ENCODE data around the gene AARS2. TPM values are rescaled to one million over a fixed set of nuclear protein-coding genes. Genes with fewer than 3 reads are reported as not detected.

AARS2 gene
- total RNA-seq, 2 donors from 2014 or later, result 9.6 to 17.8 TPM

GRCh38 chr6:44309631-44310030 is 3.5 kb downstream of the AARS2 start:
- peaks cover 17 to 22% of the 10 kb centered on the region in 2 donors for H3K36me3 ChIP-seq (replicated peaks in 1 of 2; ENCODE audit: insufficient read depth in 1 of 2, low read depth in 2 of 2)
- no peaks in the 10 kb centered on the region for H3K27me3 ChIP-seq
- H3K9me3 ChIP-seq, result no peaks in the 10 kb centered on the region
- H3K4me1 ChIP-seq, result peaks cover 10% of the 10 kb centered on the region
- intact Hi-C loops (cut with DNase I), result no loop called here
- DNase-seq (no peak), ATAC-seq (no peak)
- no peak overlapping the region for H3K27ac ChIP-seq
- H3K4me3 ChIP-seq, result no peak overlapping the region
- no peak for TF ChIP-seq POLR2A (IDR thresholded peaks at IDR 0.05)
- TF ChIP-seq CTCF (IDR thresholded peaks at IDR 0.05), result no peak

- H3K27me3 ChIP-seq, result no peaks in the 10 kb centered on the region
- H3K4me1 ChIP-seq, result peaks cover 10% of the 10 kb centered on the region
- DNase-seq (no peak), ATAC-seq (no peak)
- intact Hi-C loops (cut with DNase I), result no loop called here
- H3K9me3 ChIP-seq, result no peaks in the 10 kb centered on the region
- H3K27ac ChIP-seq, result no peak overlapping the region
- 87% methylated on average over 2 of the region's 2 CpGs; no CpG with 5 or more reads in 1 of the 2 donors for WGBS, 2 donors
- H3K36me3 ChIP-seq (replicated peaks in 1 of 2; ENCODE audit: insufficient read depth in 1 of 2, low read depth in 2 of 2), result peaks cover 17 to 22% of the 10 kb centered on the region in 2 donors
- no peak overlapping the region for H3K4me3 ChIP-seq
- no peak for TF ChIP-seq CTCF (IDR thresholded peaks at IDR 0.05)
- TF ChIP-seq POLR2A (IDR thresholded peaks at IDR 0.05), result no peak
Observed at GRCh38 chr6:44309092-44309491, 4.1 kb downstream of the AARS2 start.

GRCh38 chr6:44307217-44307616 is 5.9 kb downstream of the AARS2 start:
- intact Hi-C loops (cut with DNase I), result no loop called here
- DNase-seq, result no peak
- H3K27ac ChIP-seq, result no peak overlapping the region
- ATAC-seq, result no peak
- 87 to 94% methylated on average over 2 to 4 of the region's 10 CpGs for WGBS, 2 donors
- TF ChIP-seq POLR2A (IDR thresholded peaks at IDR 0.05) (no peak), CTCF (IDR thresholded peaks at IDR 0.05) (no peak)
- no peaks in the 10 kb centered on the region for H3K9me3 ChIP-seq
- H3K4me3 ChIP-seq, result no peak overlapping the region
- no peaks in the 10 kb centered on the region for H3K27me3 ChIP-seq
- peaks cover 6% of the 10 kb centered on the region for H3K4me1 ChIP-seq
- peaks cover 22 to 26% of the 10 kb centered on the region in 2 donors for H3K36me3 ChIP-seq (replicated peaks in 1 of 2; ENCODE audit: insufficient read depth in 1 of 2, low read depth in 2 of 2)

- peaks cover 1% of the 10 kb centered on the region for H3K4me1 ChIP-seq
- no peak for ATAC-seq
- no peak overlapping the region for H3K4me3 ChIP-seq
- H3K36me3 ChIP-seq (replicated peaks in 1 of 2; ENCODE audit: insufficient read depth in 1 of 2, low read depth in 2 of 2), result peaks cover 26% of the 10 kb centered on the region in 2 donors
- 82 to 86% methylated on average over 3 to 8 of the region's 8 CpGs for WGBS, 2 donors
- DNase-seq, result no peak
- H3K27me3 ChIP-seq, result no peaks in the 10 kb centered on the region
- TF ChIP-seq POLR2A (IDR thresholded peaks at IDR 0.05) (no peak), CTCF (IDR thresholded peaks at IDR 0.05) (no peak)
- intact Hi-C loops (cut with DNase I), result no loop called here
- H3K9me3 ChIP-seq, result no peaks in the 10 kb centered on the region
- H3K27ac ChIP-seq, result no peak overlapping the region
Observed at GRCh38 chr6:44306710-44307109, 6.4 kb downstream of the AARS2 start.

GRCh38 chr6:44305200-44305725 is 7.9 kb downstream of the AARS2 start:
- 95 to 97% methylated on average over 5 of the region's 5 CpGs for WGBS, 2 donors
- TF ChIP-seq CTCF (IDR thresholded peaks at IDR 0.05), result no peak
- TF ChIP-seq POLR2A (IDR thresholded peaks at IDR 0.05), result no peak
- Histone ChIP-seq H3K27me3 (no peaks in the 10 kb centered on the region), H3K4me3 (no peak overlapping the region), H3K27ac (no peak overlapping the region), H3K4me1 (no peaks in the 10 kb centered on the region), H3K36me3 (replicated peaks in 1 of 2; ENCODE audit: insufficient read depth in 1 of 2, low read depth in 2 of 2) (peaks cover 26% of the 10 kb centered on the region in 2 donors), H3K9me3 (no peaks in the 10 kb centered on the region)
- intact Hi-C loops (cut with DNase I), result no loop called here
- ATAC-seq (no peak), DNase-seq (no peak)

Measured in body of pancreas (tissue), 4 donors.